ENCODE data around the gene PPP2R5C. TPM values are rescaled to one million over a fixed set of nuclear protein-coding genes. Genes with fewer than 3 reads are reported as not detected.

PPP2R5C gene
- total and polyA plus RNA-seq, 9 of the 15 experiments (the other 6 are each of a cell fraction or from before 2014, with no cell fraction given) = 284 to 617 (median 395) TPM

- TF ChIP-seq ZNF609 (CRISPR knock-in tag; IDR thresholded peaks at IDR 0.05; ENCODE audit: borderline replicate concordance) (0 out of 2 replicates have a peak, but pooled peaks have one; percentile 61), NCOR1 (IDR thresholded peaks at IDR 0.05) (no peak), NFRKB (IDR thresholded peaks at IDR 0.05; ENCODE audit: low read depth) (peak; percentile 44; the same call in 1 of the 2 replicates), FOXA3 (CRISPR knock-in tag; conservative IDR thresholded peaks at IDR 0.05 in 1 of 2, IDR thresholded peaks at IDR 0.05 in 1 of 2) (0 out of 4 replicates have a peak, but pooled peaks of 1 of the 2 experiments have one; percentile 50), HEY1 (CRISPR knock-in tag; IDR thresholded peaks at IDR 0.05; ENCODE audit: borderline replicate concordance) (no peak), CEBPB (tag; IDR thresholded peaks at IDR 0.05) (peak; percentile 98), ZNF175 (CRISPR knock-in tag; IDR thresholded peaks at IDR 0.05; ENCODE audit: low read depth) (no peak), NRF1 (conservative IDR thresholded peaks at IDR 0.05 in 1 of 2, IDR thresholded peaks at IDR 0.05 in 1 of 2) (peak; percentile 78 to 83), HOXB6 (CRISPR knock-in tag; IDR thresholded peaks at IDR 0.05; ENCODE audit: borderline replicate concordance) (no peak), TBP (optimal IDR thresholded peaks at IDR 0.05; ENCODE audit: low read depth, low read length) (peak; percentile 93), ZHX1 (conservative IDR thresholded peaks at IDR 0.05; ENCODE audit: low read length) (peak; percentile 100), PCBP1 (IDR thresholded peaks at IDR 0.05; ENCODE audit: low read depth, low read length, poor library complexity, severe bottlenecking) (no peak), BCOR (IDR thresholded peaks at IDR 0.05) (0 out of 2 replicates have a peak, but pooled peaks have one; percentile 45), VEZF1 (CRISPR knock-in tag; IDR thresholded peaks at IDR 0.05) (peak; percentile 52), PKNOX1 (IDR thresholded peaks at IDR 0.05) (peak; percentile 89), MTA2 (IDR thresholded peaks at IDR 0.05; ENCODE audit: low read depth) (no peak), PRPF4 (IDR thresholded peaks at IDR 0.05; ENCODE audit: insufficient read depth, low read depth, low read length, poor library complexity, severe bottlenecking) (no peak)
These were observed 186.6 kb downstream of the PPP2R5C start (continued) for GRCh38 chr14:101947904-101948665.
